Heart left ventricle (tissue), 16 donors: ENCODE data around the gene PRR23A. TPM values are rescaled to one million over a fixed set of nuclear protein-coding genes. Genes with fewer than 3 reads are reported as not detected.

Experiments
- ATAC-seq, 4 donors: fragments of 200-7000 bp; cut with Tn5 transposase; one replicate each; pipeline ENCODE4 v1.9.1; 2020 to 2022; ENCODE audit warnings: moderate library complexity in 4 of 4, mild to moderate bottlenecking in 3 of 4, moderate number of reproducible peaks in 1 of 4
- DNase-seq, 5 donors: peaks; one replicate each; pipeline ENCODE4 v3.0.0-alpha.2; 2020
- H3K27ac ChIP-seq, 12 donors: fragments of 200-600 bp; sonication (generic) in 4 of 12; one replicate each; pipeline versions ENCODE4 v1.5.0 to v1.8.0; 2016 to 2022; ENCODE audit warnings: mild to moderate bottlenecking in 2 of 12
- H3K27me3 ChIP-seq, 9 donors: fragments of 200-600 bp; sonication (generic) in 2 of 9; one replicate each; pipeline versions ENCODE4 v1.5.1 to v1.8.0; 2016 to 2022; ENCODE audit warnings: mild to moderate bottlenecking in 3 of 9
- H3K36me3 ChIP-seq, 9 donors: fragments of 200-600 bp; sonication (generic) in 2 of 9; one replicate each; pipeline versions ENCODE4 v1.5.0 to v1.8.0; 2018 to 2022; ENCODE audit warnings: mild to moderate bottlenecking in 2 of 9
- H3K4me1 ChIP-seq, 12 donors: fragments of 200-600 bp; sonication (generic) in 4 of 12; one replicate each; pipeline versions ENCODE4 v1.5.0 to v1.8.0; 2016 to 2022; ENCODE audit warnings: mild to moderate bottlenecking in 3 of 12
- H3K4me3 ChIP-seq, 12 donors: fragments of 200-600 bp; sonication (generic) in 4 of 12; one replicate each; pipeline versions ENCODE4 v1.5.0 to v1.8.0; 2017 to 2022; ENCODE audit warnings: mild to moderate bottlenecking in 9 of 12, moderate library complexity in 4 of 12
- H3K9me3 ChIP-seq, 12 donors: fragments of 200-600 bp; sonication (generic) in 4 of 12; one replicate each; pipeline versions ENCODE4 v1.5.0 to v1.8.0; 2016 to 2022; ENCODE audit warnings: mild to moderate bottlenecking in 1 of 12
- CTCF ChIP-seq, 12 donors: fragments of 200-600 bp; sonication (generic) in 4 of 12; IDR thresholded peaks; one replicate each; pipeline versions ENCODE4 v1.5.0 to v1.8.0; 2018 to 2022; ENCODE audit warnings: antibody characterized with exemption in 12 of 12, mild to moderate bottlenecking in 5 of 12
- POLR2A ChIP-seq, 2 donors: fragments of 450-650 bp; IDR thresholded peaks; one replicate each; pipeline ENCODE4 v1.6.1; 2017; ENCODE audit warnings: antibody characterized with exemption in 2 of 2, mild to moderate bottlenecking in 2 of 2, moderate library complexity in 2 of 2
- WGBS, 4 donors: extraction: QIAGEN DNeasy Blood & Tissue Kit in 2 of 4; methylation state at CpG; one replicate each; pipeline versions ENCODE4 v1.1.5 to v1.1.7; 2013 to 2018; 5-methylcytosine and 5-hydroxymethylcytosine counted together
- intact Hi-C, 10 donors: fragments of 100-400 bp; cut with DNase I; formaldehyde crosslinking; loops; one replicate each; pipeline versions ENCODE4 v1.11.1 to v1.14.2; 2022
- polyA plus RNA-seq, 2 donors: library from polyadenylated mRNA; stranded (reverse); fragments of 200-250 nt; gene quantifications; one replicate each; pipeline ENCODE4 v1.2.3, GENCODE V29; 2013
- total RNA-seq, 9 donors: library from RNA; depleted of rRNA in 2 of 9; stranded (reverse); fragments of >200 nt in 2 of 9; fragmentation: NEBNext Ultra II Directional in 3 of 9; extraction: Animal tissue kit (Norgen Biotek cat#: 25700) in 3 of 9; gene quantifications; one replicate each; pipeline versions ENCODE4 v1.1.0 to v1.2.4, GENCODE V29; 2016 to 2023
- donor health status: ischemic (EF 13 %, LVEDD 7.1; RV severe dilation, severe dysfunction).
- donor health status: healthy with polysubstance abuse.
- donor health status: DM: no; HTN: yes; CAD: no.
- donor health status: DM: no; HTN: no; CAD: no.
- donor health status: ischemic (EF 25% LVEDD 6.9; RV normal size, moderate dysfunction).
- donor health status: ischemic (EF 25% LVEDD 5.7; RV mildly dilated, moderate dysfunction).
- donor health status: healthy.
- donor health status: DM: yes; HTN: yes; CAD: no.
- donor health status: ischemic (EF 35%, LVEDD 5.7; RV mildly dilated, moderate dysfunction).
- donor health status: nonischemic (EF 11% LVEDD 7.7; RV severe dilation, severe dysfunction).
- donor health status: DM: yes; HTN: yes; CAD: no.
- donor health status: PGD.
- donor health status: ischemic (EF 29% LVEDD 5.4; RV normal size, mild dysfunction).
- donor health status: nonischemic (EF 23%, LVEDD 6.1; RV moderate dilation, normal function).

PRR23A gene
- total and polyA plus RNA-seq, 11 donors = not detected

GRCh38 chr3:139005356-139005993 is 593 bp downstream of the PRR23A start:
- intact Hi-C loops = no loop called here
- DNase-seq (no peak), ATAC-seq (no peak)
- Histone ChIP-seq H3K9me3 (peaks cover 0 to 33% (median 11%) of the 10 kb centered on the region in 12 donors), H3K27me3 (peaks cover 0 to 9% (median 0%) of the 10 kb centered on the region in 9 donors), H3K4me1 (no peaks in the 10 kb centered on the region), H3K36me3 (no peaks in the 10 kb centered on the region), H3K4me3 (no peak overlapping the region), H3K27ac (no peak overlapping the region)
- TF ChIP-seq CTCF (IDR thresholded peaks at IDR 0.05) (no peak), POLR2A (IDR thresholded peaks at IDR 0.05) (no peak)
- WGBS, 4 donors = 78 to 92% (median 81%) methylated on average over 43 to 45 of the region's 45 CpGs

GRCh38 chr3:138995706-138996105 is 10.4 kb downstream of the PRR23A start:
- 68 to 83% (median 80%) methylated on average over 1 of the region's 1 CpG for WGBS, 4 donors
- intact Hi-C loops = no loop called here
- ATAC-seq = no peak
- no peak overlapping the region for H3K27ac ChIP-seq
- TF ChIP-seq CTCF (IDR thresholded peaks at IDR 0.05) = no peak
- no peak for TF ChIP-seq POLR2A (IDR thresholded peaks at IDR 0.05)
- H3K9me3 ChIP-seq = peaks cover 0 to 13% (median 0%) of the 10 kb centered on the region in 12 donors
- no peak overlapping the region for H3K4me3 ChIP-seq
- no peak for DNase-seq
- H3K36me3 ChIP-seq = no peaks in the 10 kb centered on the region
- peaks cover 0 to 20% (median 0%) of the 10 kb centered on the region in 9 donors for H3K27me3 ChIP-seq
- no peaks in the 10 kb centered on the region for H3K4me1 ChIP-seq

- no peak for ATAC-seq
- Histone ChIP-seq H3K27ac (no peak overlapping the region), H3K4me1 (no peaks in the 10 kb centered on the region), H3K27me3 (peaks cover 0 to 5% (median 0%) of the 10 kb centered on the region in 9 donors), H3K36me3 (no peaks in the 10 kb centered on the region), H3K9me3 (no peaks in the 10 kb centered on the region), H3K4me3 (no peak overlapping the region)
- no peak for DNase-seq
- 78 to 89% (median 80%) methylated on average over 2 of the region's 2 CpGs for WGBS, 4 donors
- intact Hi-C loops = no loop called here
- TF ChIP-seq CTCF (IDR thresholded peaks at IDR 0.05) (no peak), POLR2A (IDR thresholded peaks at IDR 0.05) (no peak)
Measured at GRCh38 chr3:138987181-138987580, 18.9 kb downstream of the PRR23A start.

- no peak overlapping the region for H3K4me3 ChIP-seq
- 41 to 63% (median 54%) methylated on average over 4 of the region's 4 CpGs for WGBS, 4 donors
- ATAC-seq = no peak
- no peak overlapping the region for H3K27ac ChIP-seq
- no peaks in the 10 kb centered on the region for H3K4me1 ChIP-seq
- H3K36me3 ChIP-seq = no peaks in the 10 kb centered on the region
- TF ChIP-seq POLR2A (IDR thresholded peaks at IDR 0.05) (no peak), CTCF (IDR thresholded peaks at IDR 0.05) (no peak)
- no peak for DNase-seq
- H3K9me3 ChIP-seq = no peaks in the 10 kb centered on the region
- peaks cover 0 to 5% (median 0%) of the 10 kb centered on the region in 9 donors for H3K27me3 ChIP-seq
- intact Hi-C loops = no loop called here
Measured at GRCh38 chr3:138985932-138986331, 20.1 kb downstream of the PRR23A start.
